Spinal cord (tissue), 10 donors: ENCODE data around the gene MMS19. TPM values are rescaled to one million over a fixed set of nuclear protein-coding genes. Genes with fewer than 3 reads are reported as not detected.
"Not testable (repeated sequence)": the region's sequence is repeated elsewhere in the genome, so short reads cannot be mapped to it uniquely, and the experiment has no call there.

ENCODE experiments used
- DNase-seq, 6 donors: peaks; one replicate each; pipeline versions ENCODE4 v3.0.0 to v3.0.0-alpha.2; 2013 to 2015; ENCODE audit warnings: low spot score in 6 of 6, low read depth in 4 of 6
- H3K27ac ChIP-seq: one replicate; pipeline ENCODE4 v1.5.1; 2013; ENCODE audit warnings: low read depth, low read length, control low read depth
- H3K27me3 ChIP-seq: one replicate; pipeline ENCODE4 v1.6.1; 2013; ENCODE audit warnings: low read length; ENCODE audit not compliant: control insufficient read depth, insufficient read depth
- H3K36me3 ChIP-seq: one replicate; pipeline ENCODE4 v1.6.1; 2013; ENCODE audit warnings: low read length; ENCODE audit not compliant: control insufficient read depth, insufficient read depth
- H3K4me1 ChIP-seq: one replicate; pipeline ENCODE4 v1.6.1; 2013; ENCODE audit warnings: low read length; ENCODE audit not compliant: control insufficient read depth, insufficient read depth
- H3K4me3 ChIP-seq: one replicate; pipeline ENCODE4 v1.5.1; 2013; ENCODE audit warnings: low read depth, low read length, control low read depth
- H3K9me3 ChIP-seq: one replicate; pipeline ENCODE4 v1.6.1; 2013; ENCODE audit warnings: low read length; ENCODE audit not compliant: control insufficient read depth, insufficient read depth
- WGBS: methylation state at CpG from one replicate; pipeline ENCODE4 v1.1.5; 2013; ENCODE audit warnings: missing lambda C conversion rate; ENCODE audit not compliant: insufficient coverage; 5-methylcytosine and 5-hydroxymethylcytosine counted together
- polyA plus RNA-seq, 2 donors: library from polyadenylated mRNA; unstranded; fragments of 120-200 nt; gene quantifications; one replicate each; pipeline ENCODE4 v1.2.1, GENCODE V29; 2013; ENCODE audit not compliant: insufficient read length in 2 of 2
- total RNA-seq, 2 donors: library from RNA; depleted of rRNA in 1 of 2; stranded (reverse); fragments of 120-200 nt in 1 of 2; fragments of >200 nt in 1 of 2; gene quantifications; one replicate each; pipeline versions ENCODE4 v1.2.3 to v1.2.4, GENCODE V29; 2013 to 2014
- donor health status: healthy.

The MMS19 gene
- total and polyA plus RNA-seq, 4 donors, result 63.6 to 84.3 (median 68.9) TPM

- Histone ChIP-seq H3K4me3 (no peak overlapping the region), H3K9me3 (no peaks in the 10 kb centered on the region), H3K27ac (peak overlapping the region; percentile 45), H3K27me3 (no peaks in the 10 kb centered on the region), H3K4me1 (peaks cover 29% of the 10 kb centered on the region), H3K36me3 (peaks cover 3% of the 10 kb centered on the region)
- DNase-seq, result peak in 4 of 6 donors; percentile 12 to 86 (median 48)
- WGBS, result 31% methylated on average over 2 of the region's 2 CpGs
Measured at GRCh38 chr10:97490592-97490991, 7.6 kb downstream of the MMS19 start.

DNA sequence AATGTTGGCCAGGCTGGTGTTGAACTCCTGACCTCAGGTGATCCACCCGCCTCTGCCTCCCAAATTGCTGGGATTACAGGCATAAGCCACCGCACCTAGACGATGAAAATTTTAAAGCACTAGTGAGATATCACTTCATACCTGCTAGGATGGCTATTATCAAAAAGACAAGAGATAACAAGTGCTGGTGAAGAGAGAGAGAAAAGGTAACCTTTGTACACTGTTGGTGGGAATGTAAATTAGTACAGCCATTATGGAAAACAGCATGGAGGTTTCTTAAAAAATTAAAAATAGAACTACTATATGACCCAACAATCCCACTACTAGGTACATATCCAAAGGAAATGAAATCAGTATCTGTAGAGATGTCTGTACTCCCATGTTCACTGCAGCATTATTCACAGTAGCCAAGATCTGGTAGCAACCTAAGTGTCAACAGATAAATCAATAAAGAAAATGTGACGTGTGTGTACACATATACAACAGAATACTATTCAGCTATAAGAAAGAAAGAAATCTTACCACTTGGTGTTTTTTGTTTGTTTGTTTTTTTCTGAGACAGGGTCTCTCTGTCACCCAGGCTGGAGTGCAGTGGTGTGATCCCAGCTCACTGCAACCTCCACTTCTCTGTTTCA is 12.5 kb downstream of the MMS19 start:
- WGBS, result no CpG with 5 or more reads among the region's 4 CpGs
- DNase-seq, result no peak
- peaks cover 5% of the 10 kb centered on the region for H3K4me1 ChIP-seq
- no peaks in the 10 kb centered on the region for H3K9me3 ChIP-seq
- peaks cover 10% of the 10 kb centered on the region for H3K36me3 ChIP-seq
- H3K27ac ChIP-seq, result no peak overlapping the region
- H3K27me3 ChIP-seq, result no peaks in the 10 kb centered on the region
- H3K4me3 ChIP-seq, result no peak overlapping the region

DNA sequence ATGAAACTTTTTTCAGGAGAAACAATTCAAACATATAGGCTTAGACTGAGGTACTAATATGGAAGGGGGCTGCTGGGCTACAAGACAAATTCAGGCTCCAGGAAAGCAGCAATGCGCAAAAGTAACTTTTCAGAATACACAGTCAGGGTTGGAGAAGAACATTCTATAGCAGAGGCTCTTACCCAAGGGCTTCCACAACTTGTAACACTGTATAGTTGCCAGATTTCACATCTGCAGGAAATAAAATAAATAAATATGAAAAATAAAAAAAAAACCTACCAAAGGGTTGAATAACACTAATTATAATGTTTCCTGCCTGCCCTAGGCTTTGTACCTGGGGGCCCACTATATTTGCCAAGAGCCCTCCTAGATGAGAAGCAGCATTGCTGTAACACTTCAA is 14.3 kb downstream of the MMS19 start:
- Histone ChIP-seq H3K36me3 (peaks cover 12% of the 10 kb centered on the region), H3K27me3 (no peaks in the 10 kb centered on the region), H3K27ac (no peak overlapping the region), H3K9me3 (no peaks in the 10 kb centered on the region), H3K4me3 (no peak overlapping the region), H3K4me1 (no peaks in the 10 kb centered on the region)
- no peak for DNase-seq
- WGBS, result 100% methylated on average over 1 of the region's 1 CpG

GRCh38 chr10:97483506-97483905 is 14.7 kb downstream of the MMS19 start:
- no peak for DNase-seq
- H3K36me3 ChIP-seq, result peaks cover 14% of the 10 kb centered on the region
- WGBS, result 92% methylated on average over 2 of the region's 3 CpGs
- no peak overlapping the region for H3K27ac ChIP-seq
- no peak overlapping the region for H3K4me3 ChIP-seq
- no peaks in the 10 kb centered on the region for H3K9me3 ChIP-seq
- H3K27me3 ChIP-seq, result no peaks in the 10 kb centered on the region
- no peaks in the 10 kb centered on the region for H3K4me1 ChIP-seq

DNA sequence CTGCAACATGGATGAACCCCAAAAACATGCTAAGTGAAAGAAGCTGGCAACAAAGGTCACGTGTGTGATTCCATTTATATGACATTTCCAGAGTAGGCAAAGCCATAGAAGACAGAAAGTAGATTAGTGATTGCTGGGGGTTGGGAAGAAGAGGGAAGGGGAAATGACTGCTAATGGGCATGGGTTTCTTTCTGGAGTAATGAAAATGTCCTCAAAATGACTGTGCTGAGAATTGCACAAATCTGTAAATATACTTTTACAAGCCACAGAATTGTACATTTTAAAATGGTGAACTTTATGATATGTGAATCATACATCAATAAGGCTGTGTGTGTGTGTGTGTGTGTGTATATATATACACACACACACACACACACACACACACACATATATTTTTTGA is 15.8 kb downstream of the MMS19 start:
- Histone ChIP-seq H3K9me3 (no peaks in the 10 kb centered on the region), H3K36me3 (peaks cover 19% of the 10 kb centered on the region), H3K27ac (no peak overlapping the region), H3K4me1 (no peaks in the 10 kb centered on the region), H3K27me3 (no peaks in the 10 kb centered on the region), H3K4me3 (no peak overlapping the region)
- WGBS, result 100% methylated on average over 1 of the region's 1 CpG
- DNase-seq, result no peak

GRCh38 chr10:97481071-97481470 is 17.2 kb downstream of the MMS19 start:
- 100% methylated on average over 3 of the region's 4 CpGs for WGBS

DNA sequence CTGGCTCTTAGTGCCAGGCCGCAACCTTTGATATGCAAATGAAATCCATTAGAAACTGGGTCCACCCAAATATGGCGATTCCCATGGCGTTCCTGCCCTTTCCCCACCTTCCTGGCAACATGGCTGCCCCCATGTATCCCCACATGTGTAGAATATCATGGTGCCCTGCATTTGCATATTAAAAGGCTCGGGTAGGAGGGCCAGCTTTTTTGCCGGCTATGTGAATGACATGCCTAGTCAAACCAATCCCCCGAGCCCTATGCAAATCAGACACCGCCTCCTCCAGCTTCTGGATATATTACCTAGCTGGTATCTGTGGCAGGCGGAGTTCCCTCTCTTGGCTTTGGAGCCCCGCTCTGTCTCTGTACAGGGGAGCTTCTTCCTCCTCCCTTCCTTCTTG is 18.3 kb downstream of the MMS19 start:
- DNase-seq, result peak in 2 of 6 donors; percentile 37 to 43
- WGBS, result 55% methylated on average over 6 of the region's 9 CpGs
- H3K27ac ChIP-seq, result no peak overlapping the region
- H3K9me3 ChIP-seq, result no peaks in the 10 kb centered on the region
- no peaks in the 10 kb centered on the region for H3K4me1 ChIP-seq
- no peak overlapping the region for H3K4me3 ChIP-seq
- H3K27me3 ChIP-seq, result no peaks in the 10 kb centered on the region
- peaks cover 30% of the 10 kb centered on the region for H3K36me3 ChIP-seq

More at GRCh38 chr10:97481071-97481470, 17.2 kb downstream of the MMS19 start:
- no peak overlapping the region for H3K4me3 ChIP-seq
- no peaks in the 10 kb centered on the region for H3K4me1 ChIP-seq
- H3K27me3 ChIP-seq, result no peaks in the 10 kb centered on the region
- DNase-seq, result no peak
- no peak overlapping the region for H3K27ac ChIP-seq
- H3K36me3 ChIP-seq, result peaks cover 23% of the 10 kb centered on the region
- no peaks in the 10 kb centered on the region for H3K9me3 ChIP-seq

DNA sequence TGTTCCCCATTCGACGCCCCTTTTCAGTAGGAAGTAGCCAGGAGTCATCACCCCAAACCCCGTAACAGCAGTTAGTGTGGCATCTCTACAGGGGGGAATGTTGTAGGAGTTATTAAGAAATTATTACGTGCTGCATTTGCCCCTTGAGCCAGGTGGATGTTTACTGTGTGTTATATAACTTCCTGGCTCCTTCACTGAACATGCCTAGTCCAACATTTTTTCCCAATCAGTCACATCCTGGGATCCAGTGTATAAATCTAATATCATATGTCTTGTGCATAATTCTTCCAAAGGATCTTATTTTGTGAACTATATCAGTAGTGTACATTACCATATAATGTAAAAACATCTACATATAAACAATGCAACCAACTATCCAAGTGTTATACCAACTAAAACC is 18.8 kb downstream of the MMS19 start:
- H3K4me1 ChIP-seq, H3K9me3 ChIP-seq, H3K4me3 ChIP-seq, H3K27me3 ChIP-seq, DNase-seq, H3K27ac ChIP-seq: not testable (repeated sequence)
- 100% methylated on average over 1 of the region's 4 CpGs for WGBS
- H3K36me3 ChIP-seq, result peaks cover 31% of the 10 kb centered on the region

- no peak overlapping the region for H3K4me3 ChIP-seq
Measured at GRCh38 chr10:97475936-97476594, 22.2 kb downstream of the MMS19 start.

DNA sequence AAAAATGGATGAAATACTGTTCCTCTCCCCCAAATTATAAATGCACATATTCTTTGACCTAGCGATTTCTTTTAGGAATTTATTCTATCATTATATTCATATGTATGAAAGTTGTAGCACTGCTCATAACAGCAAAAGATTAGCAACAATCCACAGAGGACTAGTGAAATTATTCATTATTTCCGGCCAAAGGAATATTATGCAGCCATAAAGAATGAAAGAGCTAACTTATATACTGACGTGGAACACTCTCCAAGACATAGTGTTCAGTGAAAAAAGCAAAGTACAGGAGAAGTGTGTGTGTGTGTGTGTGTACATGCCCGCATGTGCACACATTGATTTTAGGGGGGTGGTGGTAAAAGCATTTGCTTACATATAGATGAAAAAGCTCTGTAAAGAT is 23.3 kb downstream of the MMS19 start:
- no CpG with 5 or more reads among the region's 4 CpGs for WGBS

More at GRCh38 chr10:97475936-97476594, 22.2 kb downstream of the MMS19 start:
- no peaks in the 10 kb centered on the region for H3K9me3 ChIP-seq
- H3K4me1 ChIP-seq, result no peaks in the 10 kb centered on the region
- no peak overlapping the region for H3K27ac ChIP-seq
- no peaks in the 10 kb centered on the region for H3K27me3 ChIP-seq
- peaks cover 47% of the 10 kb centered on the region for H3K36me3 ChIP-seq
- WGBS, result no CpG with 5 or more reads among the region's 2 CpGs
- no peak for DNase-seq

More for the DNA sequence above, 23.3 kb downstream of the MMS19 start:
- Histone ChIP-seq H3K27ac (no peak overlapping the region), H3K9me3 (no peaks in the 10 kb centered on the region), H3K4me3 (no peak overlapping the region), H3K36me3 (peaks cover 52% of the 10 kb centered on the region), H3K27me3 (no peaks in the 10 kb centered on the region), H3K4me1 (no peaks in the 10 kb centered on the region)
- DNase-seq, result no peak
